ENCODE data around the gene TOR4A.

Gene TOR4A

DNA sequence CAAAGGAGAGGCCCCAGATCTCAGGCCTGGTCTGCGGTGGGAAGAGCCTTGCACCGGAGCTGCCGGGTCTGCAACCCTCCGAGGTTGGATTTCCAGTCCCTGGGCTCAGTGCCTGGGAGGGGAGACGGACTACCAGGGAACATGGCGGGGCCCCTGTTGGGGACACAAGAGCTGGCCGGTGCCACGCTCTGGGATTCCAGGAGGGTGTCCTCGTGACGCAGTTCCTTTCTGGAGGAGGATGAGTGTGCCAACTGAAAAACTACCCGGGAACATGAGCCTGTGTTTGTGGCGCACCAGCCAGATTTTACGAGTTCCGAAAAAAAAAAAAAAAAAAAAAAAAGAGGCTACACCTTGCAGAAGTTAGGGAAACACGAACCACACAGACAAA is 15.6 kb downstream of the TOR4A start:
- TF ChIP-seq, protein P1, sequence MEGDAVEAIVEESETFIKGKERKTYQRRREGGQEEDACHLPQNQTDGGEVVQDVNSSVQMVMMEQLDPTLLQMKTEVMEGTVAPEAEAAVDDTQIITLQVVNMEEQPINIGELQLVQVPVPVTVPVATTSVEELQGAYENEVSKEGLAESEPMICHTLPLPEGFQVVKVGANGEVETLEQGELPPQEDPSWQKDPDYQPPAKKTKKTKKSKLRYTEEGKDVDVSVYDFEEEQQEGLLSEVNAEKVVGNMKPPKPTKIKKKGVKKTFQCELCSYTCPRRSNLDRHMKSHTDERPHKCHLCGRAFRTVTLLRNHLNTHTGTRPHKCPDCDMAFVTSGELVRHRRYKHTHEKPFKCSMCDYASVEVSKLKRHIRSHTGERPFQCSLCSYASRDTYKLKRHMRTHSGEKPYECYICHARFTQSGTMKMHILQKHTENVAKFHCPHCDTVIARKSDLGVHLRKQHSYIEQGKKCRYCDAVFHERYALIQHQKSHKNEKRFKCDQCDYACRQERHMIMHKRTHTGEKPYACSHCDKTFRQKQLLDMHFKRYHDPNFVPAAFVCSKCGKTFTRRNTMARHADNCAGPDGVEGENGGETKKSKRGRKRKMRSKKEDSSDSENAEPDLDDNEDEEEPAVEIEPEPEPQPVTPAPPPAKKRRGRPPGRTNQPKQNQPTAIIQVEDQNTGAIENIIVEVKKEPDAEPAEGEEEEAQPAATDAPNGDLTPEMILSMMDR (conservative IDR thresholded peaks at IDR 0.05; ENCODE audit: low read length), result no peak
- no peak for DNase-seq (ENCODE audit: low read depth)
- H3K4me3 ChIP-seq (ENCODE audit: low read length), result no peak overlapping the region

DNA sequence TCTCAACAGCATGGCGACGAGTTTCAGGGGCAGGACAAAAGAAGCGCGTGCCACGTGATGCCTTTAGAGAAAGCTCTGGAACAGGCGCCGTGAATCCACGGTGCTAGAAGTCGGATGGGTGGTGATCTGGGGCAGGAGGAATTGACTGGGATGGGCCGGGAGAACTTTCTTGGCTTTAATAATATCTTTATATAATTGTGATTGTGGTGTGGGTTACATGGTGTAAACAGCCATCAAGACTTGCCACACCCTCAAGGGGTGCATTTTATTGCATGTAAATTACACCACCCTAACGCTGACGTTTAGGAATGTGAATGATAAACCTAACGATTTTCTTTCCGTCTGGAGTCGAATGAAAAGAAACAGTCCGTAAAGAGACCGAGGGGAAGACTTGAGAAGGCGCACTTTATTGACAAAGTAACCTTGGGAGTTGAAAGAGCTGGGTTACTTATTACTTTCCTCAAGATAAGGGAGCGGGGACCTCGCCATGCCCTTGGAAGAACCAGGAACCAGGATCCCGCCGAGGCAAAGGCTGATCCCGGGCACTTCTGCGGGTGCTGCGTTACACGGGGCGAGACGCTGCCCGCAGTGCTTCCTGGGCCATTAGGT is 16.1 kb downstream of the TOR4A start:
- H3K4me3 ChIP-seq (ENCODE audit: low read length), result no peak overlapping the region
- DNase-seq (ENCODE audit: low read depth), result no peak
- TF ChIP-seq, protein P1 (conservative IDR thresholded peaks at IDR 0.05; ENCODE audit: low read length), result no peak

DNA sequence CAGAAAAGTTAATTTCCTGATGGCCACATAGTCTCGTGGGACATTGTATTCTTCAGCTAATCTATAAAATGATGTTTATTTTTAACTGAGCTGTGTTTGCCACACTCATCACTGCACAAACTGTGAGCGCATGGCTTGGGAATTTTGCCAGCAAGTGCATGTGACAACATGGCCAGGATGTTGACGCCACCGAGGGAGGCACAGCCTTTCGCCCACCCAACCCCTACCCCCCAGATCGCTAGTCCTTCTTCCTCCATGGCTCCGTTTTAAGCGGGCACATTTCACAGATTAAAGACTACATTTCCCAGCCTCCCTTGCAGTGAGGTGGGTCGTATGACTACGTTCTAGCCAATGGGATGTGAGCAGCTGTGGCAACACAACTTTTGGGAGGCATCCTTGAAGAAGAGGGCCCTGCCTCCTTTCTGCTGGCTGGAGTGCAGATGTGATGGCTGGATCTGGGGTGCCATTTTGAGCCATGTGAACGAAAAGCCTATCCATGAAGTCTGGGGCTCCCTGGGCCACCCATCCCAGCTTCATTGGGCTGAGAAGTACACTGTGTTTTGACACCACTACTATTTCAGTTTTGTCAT is 16.7 kb downstream of the TOR4A start:
- TF ChIP-seq, protein P1 (conservative IDR thresholded peaks at IDR 0.05; ENCODE audit: low read length), result no peak
- DNase-seq (ENCODE audit: low read depth), result no peak
- H3K4me3 ChIP-seq (ENCODE audit: low read length), result no peak overlapping the region

DNA sequence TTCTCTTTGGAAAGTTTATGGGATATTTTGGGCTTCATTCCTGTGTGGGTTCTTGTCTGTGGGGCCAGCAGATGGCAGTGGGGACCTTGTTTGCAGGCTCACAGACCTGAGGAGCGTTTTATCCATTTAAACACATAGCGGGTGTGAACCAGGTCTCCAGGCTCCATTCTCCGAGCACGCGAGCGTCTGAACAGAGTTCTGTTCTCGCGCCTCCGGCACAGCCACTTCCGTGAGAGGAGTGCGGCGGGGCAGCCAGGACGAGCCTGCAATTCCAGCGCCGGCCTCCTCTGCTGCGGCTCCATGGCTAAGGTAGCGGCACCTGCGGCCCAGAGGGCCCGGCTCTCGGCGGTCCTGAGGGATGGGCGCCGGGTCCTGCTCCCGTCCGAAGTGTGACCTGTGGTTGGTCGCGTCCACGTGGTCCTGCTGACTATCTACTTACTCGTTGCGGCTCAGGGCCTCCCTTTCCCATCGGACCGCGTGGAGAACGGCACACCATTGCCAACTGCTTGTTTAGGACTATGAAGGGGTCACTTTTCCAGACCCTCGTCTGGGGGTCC is 17.2 kb downstream of the TOR4A start:
- no peak overlapping the region for H3K4me3 ChIP-seq (ENCODE audit: low read length)
- TF ChIP-seq, protein P1 (conservative IDR thresholded peaks at IDR 0.05; ENCODE audit: low read length), result peak; percentile 37
- no peak for DNase-seq (ENCODE audit: low read depth)

DNA sequence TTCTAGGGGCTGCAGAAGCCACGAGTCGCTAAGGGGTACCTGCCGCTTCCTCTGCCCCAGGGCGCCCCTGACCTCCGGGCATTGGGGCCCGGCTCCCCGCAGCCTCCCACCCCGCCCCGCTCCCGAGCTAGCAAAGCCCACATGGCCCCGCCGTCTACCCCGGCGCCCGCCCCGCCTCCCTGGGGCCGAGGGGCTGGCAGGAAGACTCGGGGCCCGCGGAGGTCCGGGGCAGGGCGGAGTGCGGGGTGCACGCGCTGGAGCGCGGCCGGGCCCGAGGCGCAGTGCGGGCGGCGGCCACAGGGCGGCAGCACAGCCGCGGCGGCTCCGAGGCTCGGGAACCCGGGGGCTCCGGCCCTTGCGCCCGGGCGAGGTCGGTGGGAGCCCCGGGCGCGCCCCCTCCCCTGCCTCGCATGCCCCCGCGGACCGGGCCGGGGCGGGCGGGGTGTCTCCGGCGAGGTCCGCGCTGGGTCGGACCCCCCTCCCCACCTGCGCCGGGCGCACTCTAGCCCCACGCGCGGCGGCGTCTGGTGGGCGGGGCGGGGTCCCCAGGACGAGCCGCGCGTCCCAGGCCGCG is 17.8 kb downstream of the TOR4A start:
- no peak overlapping the region for H3K4me3 ChIP-seq (ENCODE audit: low read length)
- TF ChIP-seq, protein P1 (conservative IDR thresholded peaks at IDR 0.05; ENCODE audit: low read length), result peak; percentile 16; the same call in 1 of the 2 replicates
- no peak for DNase-seq (ENCODE audit: low read depth)

DNA sequence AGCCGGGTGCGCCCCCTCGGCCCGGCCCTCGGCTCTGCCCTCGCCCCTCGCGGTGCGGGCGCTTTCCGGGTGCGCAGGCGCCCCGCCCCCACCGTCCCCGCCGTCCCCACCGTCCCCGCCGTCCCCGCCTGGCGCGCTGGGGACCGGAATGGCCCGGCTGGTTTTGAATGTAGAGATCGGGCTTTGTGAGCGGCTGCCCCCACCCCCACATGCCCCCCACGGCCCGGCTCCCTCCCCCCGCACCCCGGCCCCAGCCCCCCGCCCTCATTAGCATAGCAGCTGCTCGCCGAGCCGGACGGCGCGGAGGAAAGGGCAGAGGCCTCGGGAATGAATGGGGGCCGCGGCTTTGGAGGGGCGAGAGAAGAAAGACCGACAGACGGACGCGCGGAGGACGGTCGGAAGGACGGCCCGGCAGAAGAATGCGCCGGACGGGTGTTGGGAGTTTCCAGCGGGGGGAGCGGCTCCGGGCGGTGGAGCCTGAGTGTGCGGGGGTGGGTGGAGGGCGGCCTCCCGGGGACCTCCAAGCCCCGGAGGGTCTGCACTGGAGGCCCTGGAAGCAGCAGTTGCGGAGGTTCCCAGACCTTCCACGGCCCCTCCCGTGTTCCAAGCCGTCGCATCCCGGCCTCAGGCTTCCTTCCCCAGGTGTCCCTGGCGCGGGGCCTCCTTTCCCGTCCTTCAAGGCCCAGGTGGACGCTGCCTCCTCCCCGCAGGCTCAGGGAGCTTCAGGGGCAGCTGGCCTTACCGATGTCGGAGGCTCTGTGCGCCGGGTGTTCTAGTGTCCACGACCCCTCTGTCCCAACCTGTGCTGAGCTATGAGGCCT is 18.5 kb downstream of the TOR4A start:
- no peak overlapping the region for H3K4me3 ChIP-seq (ENCODE audit: low read length)
- no peak for DNase-seq (ENCODE audit: low read depth)
- TF ChIP-seq, protein P1 (conservative IDR thresholded peaks at IDR 0.05; ENCODE audit: low read length), result no peak
